ENCODE results near the gene IPO11.

IPO11 gene

DNA sequence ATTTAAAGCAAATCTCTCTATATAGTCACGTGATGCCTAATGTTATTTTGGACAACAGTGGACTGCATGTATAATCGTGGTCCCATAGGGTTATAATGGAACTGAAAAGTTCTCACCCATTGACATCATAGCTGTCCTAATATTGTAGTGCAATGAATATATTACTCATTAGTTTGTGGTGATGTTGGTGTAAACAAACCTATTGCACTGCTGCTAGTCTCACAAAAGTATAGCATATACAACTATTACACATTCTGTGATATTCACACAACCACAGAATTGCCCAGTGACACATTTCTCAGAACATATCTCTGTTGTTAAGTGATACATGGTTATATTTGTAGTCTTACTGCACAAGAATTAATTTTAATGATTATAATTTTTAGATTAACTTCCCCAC is 37.7 kb downstream of the IPO11 start:
- no peaks in the 10 kb centered on the region for H3K9me3 ChIP-seq (ENCODE audit: severe bottlenecking)
- TF ChIP-seq, protein P1, sequence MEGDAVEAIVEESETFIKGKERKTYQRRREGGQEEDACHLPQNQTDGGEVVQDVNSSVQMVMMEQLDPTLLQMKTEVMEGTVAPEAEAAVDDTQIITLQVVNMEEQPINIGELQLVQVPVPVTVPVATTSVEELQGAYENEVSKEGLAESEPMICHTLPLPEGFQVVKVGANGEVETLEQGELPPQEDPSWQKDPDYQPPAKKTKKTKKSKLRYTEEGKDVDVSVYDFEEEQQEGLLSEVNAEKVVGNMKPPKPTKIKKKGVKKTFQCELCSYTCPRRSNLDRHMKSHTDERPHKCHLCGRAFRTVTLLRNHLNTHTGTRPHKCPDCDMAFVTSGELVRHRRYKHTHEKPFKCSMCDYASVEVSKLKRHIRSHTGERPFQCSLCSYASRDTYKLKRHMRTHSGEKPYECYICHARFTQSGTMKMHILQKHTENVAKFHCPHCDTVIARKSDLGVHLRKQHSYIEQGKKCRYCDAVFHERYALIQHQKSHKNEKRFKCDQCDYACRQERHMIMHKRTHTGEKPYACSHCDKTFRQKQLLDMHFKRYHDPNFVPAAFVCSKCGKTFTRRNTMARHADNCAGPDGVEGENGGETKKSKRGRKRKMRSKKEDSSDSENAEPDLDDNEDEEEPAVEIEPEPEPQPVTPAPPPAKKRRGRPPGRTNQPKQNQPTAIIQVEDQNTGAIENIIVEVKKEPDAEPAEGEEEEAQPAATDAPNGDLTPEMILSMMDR (IDR thresholded peaks at IDR 0.05; ENCODE audit: low read depth, low read length) = no peak
- no peak overlapping the region for H3K27ac ChIP-seq
- no peak overlapping the region for H3K4me3 ChIP-seq (ENCODE audit: low read depth, low read length)
- peaks cover 22% of the 10 kb centered on the region for H3K36me3 ChIP-seq
- no peaks in the 10 kb centered on the region for H3K27me3 ChIP-seq (ENCODE audit: insufficient read depth, low read depth, severe bottlenecking)
- no peak for DNase-seq

DNA sequence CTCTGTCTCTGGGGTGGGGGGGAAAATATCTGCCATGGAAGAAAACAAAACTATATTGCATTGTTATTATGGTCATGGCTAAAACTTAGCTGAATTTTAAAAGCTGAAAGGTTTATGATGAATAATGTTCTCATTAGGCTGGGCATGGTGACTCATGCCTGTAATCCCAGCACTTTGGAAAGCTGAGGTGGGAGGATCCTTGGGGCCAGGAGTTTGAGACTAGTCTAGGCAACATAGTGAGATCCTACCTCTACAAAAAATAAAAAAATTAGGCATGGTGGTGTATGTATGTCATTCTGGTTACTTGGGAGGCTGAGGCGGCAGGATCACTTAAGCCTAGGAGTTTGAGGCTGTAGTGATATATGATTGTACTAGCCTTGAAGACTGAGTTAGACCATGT is 44.5 kb downstream of the IPO11 start:
- Histone ChIP-seq H3K27ac (no peak overlapping the region), H3K36me3 (peaks cover 15% of the 10 kb centered on the region), H3K27me3 (ENCODE audit: insufficient read depth, low read depth, severe bottlenecking) (no peaks in the 10 kb centered on the region), H3K4me3 (ENCODE audit: low read depth, low read length) (no peak overlapping the region), H3K9me3 (ENCODE audit: severe bottlenecking) (no peaks in the 10 kb centered on the region)
- TF ChIP-seq, protein P1 (IDR thresholded peaks at IDR 0.05; ENCODE audit: low read depth, low read length) = no peak
- DNase-seq = no peak

DNA sequence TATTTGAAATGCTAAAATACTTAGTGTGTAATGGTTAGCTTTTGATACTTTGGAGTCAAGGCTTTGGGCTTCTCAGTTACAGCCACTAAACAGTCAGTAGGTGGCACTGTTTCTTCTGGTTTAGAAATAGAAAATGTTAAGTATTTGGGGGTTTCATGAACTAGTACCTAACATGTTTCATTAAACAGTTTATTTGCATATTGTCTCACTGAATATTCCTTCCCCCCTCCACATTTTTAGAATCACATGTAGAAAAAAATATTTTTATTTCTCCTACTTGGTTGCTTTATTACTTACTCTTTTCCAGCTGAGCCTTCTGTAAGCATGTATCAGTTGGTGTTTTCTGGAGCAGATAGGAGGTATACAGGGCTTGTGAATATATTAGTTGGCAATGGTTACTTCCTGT is 48.0 kb downstream of the IPO11 start:
- TF ChIP-seq, protein P1 (IDR thresholded peaks at IDR 0.05; ENCODE audit: low read depth, low read length) = peak; percentile 40
- Histone ChIP-seq H3K36me3 (peaks cover 5% of the 10 kb centered on the region; the same call in 1 of the 2 replicates), H3K27me3 (ENCODE audit: insufficient read depth, low read depth, severe bottlenecking) (no peaks in the 10 kb centered on the region), H3K9me3 (ENCODE audit: severe bottlenecking) (no peaks in the 10 kb centered on the region), H3K27ac (no peak overlapping the region), H3K4me3 (ENCODE audit: low read depth, low read length) (no peak overlapping the region)
- DNase-seq = no peak

DNA sequence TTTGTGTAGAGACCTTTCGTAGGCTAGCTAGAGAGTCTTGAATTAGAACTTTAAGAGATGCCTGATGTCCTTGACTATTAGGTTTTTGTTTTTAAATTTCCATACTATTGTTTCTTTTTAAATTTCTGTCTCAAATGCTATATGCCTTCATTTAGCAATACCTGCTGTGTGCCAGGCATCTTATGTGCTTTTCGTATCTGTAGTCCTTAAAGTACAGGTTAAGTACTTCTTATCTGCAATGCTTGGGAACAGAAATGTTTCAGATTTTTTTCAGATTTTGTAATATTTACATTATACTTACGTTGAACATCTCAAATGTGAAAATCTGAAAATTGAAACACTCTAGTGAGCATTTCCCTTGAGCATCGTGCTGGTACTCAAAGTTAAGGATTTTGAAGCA is 49.0 kb downstream of the IPO11 start:
- no peak overlapping the region for H3K27ac ChIP-seq
- no peaks in the 10 kb centered on the region for H3K9me3 ChIP-seq (ENCODE audit: severe bottlenecking)
- H3K36me3 ChIP-seq = no peaks in the 10 kb centered on the region; the same call in 1 of the 2 replicates
- DNase-seq = no peak
- H3K4me3 ChIP-seq (ENCODE audit: low read depth, low read length) = no peak overlapping the region
- TF ChIP-seq, protein P1 (IDR thresholded peaks at IDR 0.05; ENCODE audit: low read depth, low read length) = no peak
- no peaks in the 10 kb centered on the region for H3K27me3 ChIP-seq (ENCODE audit: insufficient read depth, low read depth, severe bottlenecking)

DNA sequence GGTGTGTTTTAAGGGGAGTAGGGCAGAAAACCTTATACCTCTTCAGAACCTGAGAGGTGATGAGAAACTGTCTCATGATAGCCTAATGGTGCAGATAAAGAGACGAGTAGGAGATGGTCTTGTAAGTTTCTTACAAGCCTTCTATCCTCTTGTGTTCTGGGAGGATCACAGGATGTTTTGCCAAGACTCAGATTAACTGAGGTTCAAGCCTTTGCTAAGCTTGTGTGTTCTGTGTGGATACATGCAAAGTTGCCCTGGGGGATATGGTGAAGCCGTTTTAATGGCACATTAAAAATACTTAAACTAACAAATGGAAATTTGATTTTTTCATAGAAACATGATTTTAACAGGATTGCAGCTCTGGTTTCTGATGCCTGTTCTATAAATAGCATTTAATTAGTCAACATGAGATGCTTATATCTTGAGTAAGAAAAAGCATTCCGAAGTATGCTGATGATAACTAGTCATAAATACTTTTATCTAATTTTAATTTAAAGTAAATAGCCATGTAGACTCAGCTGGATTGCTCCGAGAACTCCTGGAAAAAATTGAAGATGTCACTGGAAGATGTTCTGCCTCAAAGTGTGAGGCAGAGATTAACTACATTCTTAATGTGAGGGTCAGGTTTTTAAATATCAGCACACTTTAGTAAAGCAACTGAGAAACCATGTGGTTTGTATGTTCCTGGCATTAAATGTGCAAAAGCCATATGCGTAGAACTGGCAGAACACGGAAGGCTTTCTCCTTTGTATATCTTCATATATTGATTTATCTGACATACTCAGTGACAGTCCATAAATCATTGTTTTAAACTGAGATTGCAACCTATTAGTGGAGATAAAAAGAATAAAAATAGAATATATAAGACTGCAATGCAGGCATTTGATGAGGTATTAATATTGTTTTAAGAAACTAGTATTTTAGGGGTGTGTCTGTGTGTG is 53.7 kb downstream of the IPO11 start:
- no peaks in the 10 kb centered on the region for H3K27me3 ChIP-seq (ENCODE audit: insufficient read depth, low read depth, severe bottlenecking)
- H3K27ac ChIP-seq = no peak overlapping the region
- peaks cover 30% of the 10 kb centered on the region for H3K36me3 ChIP-seq
- H3K4me3 ChIP-seq (ENCODE audit: low read depth, low read length) = no peak overlapping the region
- DNase-seq = no peak
- no peaks in the 10 kb centered on the region for H3K9me3 ChIP-seq (ENCODE audit: severe bottlenecking)
- TF ChIP-seq, protein P1 (IDR thresholded peaks at IDR 0.05; ENCODE audit: low read depth, low read length) = no peak
